Measurements from ENCODE around the gene SPHK2. TPM values are rescaled to one million over a fixed set of nuclear protein-coding genes. Genes with fewer than 3 reads are reported as not detected.
"Not testable (repeated sequence)": the region's sequence is repeated elsewhere in the genome, so short reads cannot be mapped to it uniquely, and the experiment has no call there.

SPHK2 gene
- total RNA-seq: 30.9 and 35.3 TPM in 2 replicates

DNA sequence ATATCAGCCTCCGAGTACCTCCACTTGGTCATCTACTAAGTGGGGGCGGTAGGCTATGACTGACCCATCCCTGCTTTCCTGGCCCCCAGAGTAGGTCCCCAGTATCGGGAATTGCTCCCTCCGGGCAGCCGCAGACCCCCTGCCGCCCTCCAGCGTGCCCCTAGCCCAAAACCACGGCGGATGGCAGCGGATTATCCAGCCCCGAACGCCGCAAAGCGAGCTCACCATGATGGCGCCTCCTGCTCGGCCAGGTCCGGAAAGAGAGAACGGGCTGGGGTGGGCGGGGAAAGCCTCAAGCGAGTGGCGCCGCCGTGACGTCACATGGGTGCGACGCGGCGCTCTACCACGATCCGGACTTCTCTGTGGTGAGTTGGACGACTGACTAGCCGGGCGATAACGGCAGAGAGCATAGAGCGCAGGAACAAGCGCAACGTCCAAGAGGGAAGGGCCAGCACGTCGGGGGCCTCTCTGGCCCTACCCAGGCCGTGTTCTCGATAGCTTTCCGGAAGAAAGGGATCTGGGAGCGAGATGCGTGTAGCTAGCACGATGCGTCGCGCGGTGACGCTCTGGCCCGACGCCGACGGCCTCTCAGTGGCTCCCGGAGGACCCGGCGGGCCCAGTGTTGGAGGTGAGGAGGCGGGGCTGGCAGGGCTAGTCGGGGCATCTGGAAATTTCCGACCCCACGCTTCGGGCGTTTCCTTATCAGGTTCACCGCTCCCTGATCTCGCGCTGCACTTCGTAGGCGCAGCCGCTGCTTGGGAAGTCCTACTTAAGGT lies at the start of gene SPHK2, which contains the start of gene RPL18:
TSS of gene SPHK2 (plus strand) at position 591 of the 776 bp plus-strand sequence. CDS start 1,009 bp downstream, outside the sequence.
TSS of gene RPL18 (minus strand) at position 263 of the 776 bp plus-strand sequence. CDS start at position 228, 35 bp downstream.
- intact Hi-C loops (cut with micrococcal nuclease): loop anchor here (1.0 to 2.0 kb wide), 6 partner anchors 18 to 374 kb away; partner anchors contain the start of genes DBP, GYS1, RUVBL2 and TMEM143

DNA sequence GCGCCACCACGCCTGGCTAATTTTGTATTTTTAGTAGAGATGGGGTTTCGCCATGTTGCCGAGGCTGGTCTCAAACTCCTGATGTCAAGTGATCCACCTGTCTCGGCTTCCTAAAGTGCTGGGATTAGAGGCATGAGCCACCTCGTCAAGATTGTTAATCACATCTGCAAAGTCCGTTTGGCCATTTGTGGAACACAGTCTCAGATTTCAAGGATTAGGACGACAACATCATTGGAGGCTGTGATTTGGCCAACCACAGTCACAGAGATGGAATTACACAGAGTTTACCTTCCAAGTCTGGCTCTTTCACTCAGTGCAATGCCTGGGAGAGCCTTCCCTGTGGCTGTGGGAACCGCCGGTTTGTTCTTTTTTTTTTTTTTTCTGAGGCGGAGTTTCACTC lies 49.5 kb upstream of the SPHK2 start:
- intact Hi-C loops (cut with micrococcal nuclease): no loop called here

DNA sequence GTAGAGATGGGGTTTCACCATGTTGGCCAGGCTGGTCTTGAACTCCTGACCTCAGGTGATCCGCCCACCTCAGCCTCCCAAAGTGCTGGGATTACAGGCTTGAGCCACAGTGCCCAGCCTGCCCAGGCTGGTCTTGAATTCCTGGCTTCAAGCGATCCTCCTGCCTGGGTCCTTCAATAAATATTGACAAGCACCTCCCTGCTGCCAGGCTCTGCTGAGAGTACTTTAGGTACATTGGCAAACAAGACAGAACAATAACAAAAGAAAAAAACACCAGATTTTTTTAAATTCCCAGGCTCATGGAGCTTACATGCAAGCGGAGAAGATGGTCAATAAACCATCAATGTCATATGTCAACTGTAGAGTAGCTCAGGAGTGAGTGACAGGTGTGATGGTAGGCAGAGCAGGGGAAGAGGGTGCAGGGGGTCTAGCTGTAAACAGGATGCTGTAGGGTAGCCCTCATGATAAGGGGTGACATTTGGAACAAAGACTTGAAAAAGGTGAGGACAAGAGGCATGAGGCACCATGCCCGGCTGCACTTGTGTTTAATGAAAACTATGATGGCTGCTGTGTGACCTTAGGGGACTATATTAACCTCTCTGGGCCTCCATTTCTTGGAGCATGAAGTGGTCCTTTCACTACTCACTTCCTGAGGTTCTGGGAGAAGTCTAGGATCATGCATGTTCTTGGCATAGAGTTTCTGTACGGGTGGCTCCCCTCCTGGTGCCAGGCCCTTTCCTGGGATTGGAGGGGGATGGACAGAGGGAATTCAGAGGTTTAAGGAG lies 47.7 kb upstream of the SPHK2 start:
- intact Hi-C loops (cut with micrococcal nuclease): no loop called here

DNA sequence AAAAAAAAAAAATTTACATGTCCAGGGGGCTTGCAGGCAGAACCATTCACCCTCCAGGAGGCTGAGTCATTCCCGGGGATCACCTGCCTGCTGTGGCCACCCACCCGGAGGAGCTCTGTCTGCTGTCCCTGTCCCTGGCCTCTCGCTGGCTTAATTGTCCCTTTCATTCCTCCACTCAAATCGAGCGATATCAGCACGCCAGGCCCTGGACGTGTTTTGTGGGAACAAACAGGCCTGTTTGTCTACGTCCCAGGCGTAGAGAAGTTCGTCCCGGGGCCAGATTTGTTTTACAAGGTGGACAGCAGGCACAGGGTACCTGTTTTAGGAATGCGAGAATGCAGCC lies 46.2 kb upstream of the SPHK2 start:
- intact Hi-C loops (cut with micrococcal nuclease): no loop called here

- intact Hi-C loops (cut with micrococcal nuclease): no loop called here
These were observed 43.2 kb upstream of the SPHK2 start for GRCh38 chr19:48575931-48576622.

GRCh38 chr19:48577908-48578307 lies 41.4 kb upstream of the SPHK2 start:
- intact Hi-C loops (cut with micrococcal nuclease): not testable (repeated sequence)

GRCh38 chr19:48578891-48579290 lies 40.4 kb upstream of the SPHK2 start:
- intact Hi-C loops (cut with micrococcal nuclease): no loop called here

DNA sequence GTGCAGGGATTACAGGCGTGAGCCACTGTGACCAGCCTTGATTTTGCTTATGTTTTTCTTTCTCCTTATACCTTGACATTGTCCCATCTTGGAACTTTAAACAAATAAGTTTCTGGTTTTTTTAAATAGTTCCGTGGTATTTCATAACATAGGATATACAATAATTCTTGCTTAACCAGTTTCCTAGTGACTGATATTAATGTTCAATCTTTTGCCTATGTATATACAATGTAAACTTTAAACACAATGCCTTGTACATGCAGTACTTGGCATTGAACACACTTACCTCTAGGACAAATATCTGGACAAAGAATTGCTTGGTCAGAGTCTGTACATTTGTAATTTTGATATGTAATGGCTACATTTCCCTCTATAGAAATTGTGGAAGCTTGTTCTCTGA lies 37.1 kb upstream of the SPHK2 start:
- intact Hi-C loops (cut with micrococcal nuclease): loop anchor here (10.0 kb wide), 1 partner anchor 267 kb away; no protein-coding TSS in a partner anchor

GRCh38 chr19:48587387-48587786 lies 31.9 kb upstream of the SPHK2 start:
- intact Hi-C loops (cut with micrococcal nuclease): loop anchor here (10.0 kb wide), 1 partner anchor 273 kb away; no protein-coding TSS in a partner anchor

DNA sequence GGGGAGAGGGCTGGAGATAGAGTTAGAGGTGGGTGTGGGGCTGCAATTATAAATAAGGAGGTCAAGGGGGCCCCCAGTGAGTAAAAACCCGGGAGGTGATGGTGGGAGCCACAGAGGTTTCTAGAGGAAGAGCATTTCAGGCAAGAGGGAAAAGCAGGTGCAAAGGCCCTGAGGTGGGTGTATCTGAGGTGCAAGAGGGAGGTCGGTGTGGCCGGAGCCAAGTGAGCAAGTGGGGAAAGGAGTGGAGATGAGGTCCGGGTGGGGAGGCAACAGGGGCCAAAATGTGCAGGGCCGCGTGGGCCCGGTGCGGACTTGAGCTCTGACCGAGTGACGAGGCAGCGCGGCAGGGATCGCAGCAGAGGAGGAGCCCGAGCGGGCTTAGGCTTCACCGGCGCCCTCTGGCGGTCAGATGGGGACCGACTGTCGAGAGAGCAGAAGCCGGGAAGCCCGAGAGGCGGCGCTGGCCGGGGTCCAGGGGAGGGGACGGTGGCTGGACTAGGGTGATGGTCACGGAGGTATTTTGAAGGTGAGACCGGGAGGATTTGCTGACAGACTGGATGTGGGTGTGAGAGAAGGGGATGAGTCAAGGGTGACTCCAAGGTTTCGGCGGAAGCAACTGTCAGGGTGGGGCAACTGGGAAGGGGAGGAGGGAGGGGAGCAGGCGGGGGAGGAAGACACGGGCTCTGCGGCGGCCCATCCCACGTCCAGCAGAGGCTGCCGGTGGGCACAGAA lies 30.5 kb upstream of the SPHK2 start:
- intact Hi-C loops (cut with micrococcal nuclease): loop anchor here (1.0 to 10.0 kb wide), 3 partner anchors 30 to 274 kb away; partner anchors contain the start of genes RPL18 and SPHK2

DNA sequence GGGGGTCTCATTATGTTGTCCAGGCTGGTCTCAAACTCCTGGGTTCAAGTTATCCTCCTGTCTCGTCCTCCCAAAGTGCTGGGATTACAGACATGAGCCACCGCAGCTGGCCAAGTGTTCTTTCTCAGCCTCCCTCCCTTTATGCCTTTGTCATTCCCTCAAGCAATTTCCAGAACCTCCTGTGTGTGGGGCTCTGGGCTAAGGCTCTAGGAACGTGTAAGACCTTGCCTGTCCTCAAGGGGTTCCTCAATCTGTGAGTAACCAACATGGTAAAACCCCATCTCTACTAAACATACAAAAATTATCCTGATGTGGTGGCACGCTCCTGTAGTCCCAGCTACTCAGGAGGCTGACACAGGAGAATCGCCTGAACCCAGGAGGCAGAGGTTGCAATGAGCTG lies 28.3 kb upstream of the SPHK2 start:
- intact Hi-C loops (cut with micrococcal nuclease): no loop called here

- intact Hi-C loops (cut with micrococcal nuclease): no loop called here
These were observed 24.1 kb upstream of the SPHK2 start for GRCh38 chr19:48595171-48595570.

DNA sequence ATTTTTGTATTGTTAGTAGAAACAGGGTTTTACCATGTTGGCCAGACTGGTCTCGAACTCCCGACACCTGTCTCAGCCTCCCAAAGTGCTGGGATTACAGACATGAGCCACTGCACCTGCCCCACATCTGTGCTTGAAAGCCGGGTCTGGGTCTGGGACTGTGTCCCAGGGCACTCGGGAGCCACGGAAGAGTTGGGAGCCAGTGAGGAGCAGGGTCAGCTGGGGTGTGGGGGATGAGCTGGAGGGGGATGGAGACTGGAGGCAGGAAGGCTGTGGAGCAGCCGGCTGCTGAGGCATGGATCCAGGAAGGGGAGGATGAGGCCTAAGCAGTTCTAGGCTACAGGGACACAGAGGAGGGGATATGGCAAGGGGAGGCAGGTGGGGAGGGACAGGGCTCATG lies 23.5 kb upstream of the SPHK2 start:
- intact Hi-C loops (cut with micrococcal nuclease): no loop called here

- intact Hi-C loops (cut with micrococcal nuclease): no loop called here
These were observed 23.1 kb upstream of the SPHK2 start for GRCh38 chr19:48596237-48596636.

DNA sequence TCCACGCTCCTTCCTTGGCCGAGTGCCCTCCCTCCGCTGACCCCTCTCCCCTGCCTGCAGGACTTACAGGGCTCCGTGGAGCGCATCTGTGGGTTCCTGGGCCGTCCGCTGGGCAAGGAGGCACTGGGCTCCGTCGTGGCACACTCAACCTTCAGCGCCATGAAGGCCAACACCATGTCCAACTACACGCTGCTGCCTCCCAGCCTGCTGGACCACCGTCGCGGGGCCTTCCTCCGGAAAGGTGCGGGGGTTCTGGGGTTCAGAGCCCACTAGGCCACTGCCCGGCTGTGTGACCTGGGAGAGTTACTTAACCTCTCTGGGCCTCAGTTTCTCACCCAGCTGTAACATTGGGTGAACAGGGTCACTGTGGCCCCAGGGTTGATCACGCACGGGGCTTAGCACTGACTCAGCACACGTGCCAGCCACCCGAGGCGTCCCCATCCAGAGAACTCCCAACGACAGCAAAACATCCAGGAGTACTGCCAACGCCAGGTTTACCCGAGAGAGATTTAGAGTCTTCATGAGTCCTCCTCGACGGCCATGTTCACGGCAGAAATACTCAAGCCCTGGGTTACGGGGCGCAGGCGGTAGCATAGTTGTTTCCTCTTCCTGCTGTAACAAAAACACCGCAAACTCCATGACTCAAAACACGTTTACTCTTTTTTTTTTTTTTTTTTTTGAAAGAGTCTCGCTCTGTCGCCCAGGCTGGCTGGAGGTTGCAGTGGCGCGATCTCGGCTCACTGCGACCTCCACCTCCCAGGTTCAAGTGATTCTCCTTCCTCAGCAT lies 22.4 kb upstream of the SPHK2 start:
- intact Hi-C loops (cut with micrococcal nuclease): no loop called here

DNA sequence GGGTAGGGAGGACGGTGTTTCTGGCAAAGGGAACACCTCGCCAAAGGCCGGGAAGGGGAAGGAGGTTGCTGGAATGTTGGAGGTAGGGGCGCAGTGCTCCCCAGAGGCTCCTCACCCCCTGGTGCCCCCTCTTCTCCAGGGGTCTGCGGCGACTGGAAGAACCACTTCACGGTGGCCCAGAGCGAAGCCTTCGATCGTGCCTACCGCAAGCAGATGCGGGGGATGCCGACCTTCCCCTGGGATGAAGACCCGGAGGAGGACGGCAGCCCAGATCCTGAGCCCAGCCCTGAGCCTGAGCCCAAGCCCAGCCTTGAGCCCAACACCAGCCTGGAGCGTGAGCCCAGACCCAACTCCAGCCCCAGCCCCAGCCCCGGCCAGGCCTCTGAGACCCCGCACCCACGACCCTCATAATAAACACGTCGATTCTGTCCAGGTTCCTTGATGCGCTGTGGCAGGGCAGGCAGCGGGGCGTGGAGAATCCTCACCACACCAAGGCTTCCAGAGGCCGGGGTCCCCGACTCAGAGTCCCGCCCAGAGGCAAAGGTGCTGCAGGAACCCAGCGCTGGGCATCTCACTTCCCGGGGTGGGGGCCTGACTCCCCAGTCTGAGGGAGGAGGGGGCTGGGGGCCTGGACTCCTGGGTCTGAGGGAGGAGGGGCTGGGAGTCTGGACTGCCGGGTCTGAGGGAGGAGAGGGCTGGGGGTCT lies 20.2 kb upstream of the SPHK2 start:
- intact Hi-C loops (cut with micrococcal nuclease): no loop called here

DNA sequence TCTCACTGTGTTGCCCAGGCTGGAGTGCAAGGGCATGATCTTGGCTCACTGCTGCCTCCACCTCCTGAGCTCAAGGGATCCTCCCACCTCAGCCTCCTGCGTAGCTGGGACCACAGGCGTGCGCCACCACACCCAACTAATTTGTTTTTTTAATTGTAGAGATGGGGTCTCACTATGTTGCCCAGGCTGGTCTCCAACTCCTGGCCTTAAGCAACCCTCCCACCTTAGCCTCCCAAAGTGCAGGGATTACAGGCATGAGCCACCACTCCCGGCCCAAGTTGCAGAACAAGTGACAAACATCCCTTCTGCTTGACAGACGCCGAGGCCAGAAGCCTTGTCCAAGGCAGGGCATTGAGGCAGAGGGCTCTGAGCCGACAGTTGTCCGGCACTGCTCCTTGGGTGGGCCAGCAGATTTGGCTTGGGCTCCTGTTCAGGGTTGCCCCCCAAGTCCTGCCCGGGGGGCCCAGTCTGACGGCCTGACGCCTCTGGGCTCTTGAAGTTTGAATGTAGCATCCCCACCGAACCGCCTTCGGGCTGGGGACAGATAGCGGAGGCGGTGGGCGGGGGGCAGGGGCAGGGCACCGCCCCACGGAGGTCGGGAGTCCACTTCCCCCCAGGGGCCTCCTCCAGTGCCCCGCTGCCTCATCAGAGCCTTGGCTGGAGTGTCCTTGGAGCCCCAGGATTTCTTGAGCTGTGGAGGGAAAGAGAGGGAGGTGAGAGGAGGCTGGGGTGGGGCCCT lies 18.5 kb upstream of the SPHK2 start:
- intact Hi-C loops (cut with micrococcal nuclease): no loop called here

DNA sequence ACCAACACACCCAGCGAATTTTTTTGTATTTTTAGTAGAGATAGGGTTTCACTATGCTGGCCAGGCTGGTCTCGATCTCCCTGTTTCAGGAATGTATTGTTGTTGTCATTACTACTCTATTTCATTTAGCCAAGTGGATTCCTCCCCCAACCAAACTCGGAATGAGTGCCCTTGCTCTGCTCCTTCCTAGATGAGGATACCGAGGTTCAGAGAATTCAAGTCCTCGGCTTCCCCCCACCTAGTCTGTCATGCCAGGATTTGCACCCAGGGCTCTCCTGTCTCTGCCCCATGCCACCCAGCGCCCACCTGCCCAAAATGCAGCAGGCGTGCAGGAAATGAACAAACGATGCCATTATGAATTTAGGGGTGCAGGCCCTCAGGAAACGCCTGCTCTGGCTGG lies 16.3 kb upstream of the SPHK2 start:
- intact Hi-C loops (cut with micrococcal nuclease): no loop called here

- intact Hi-C loops (cut with micrococcal nuclease): no loop called here
These were observed 15.9 kb upstream of the SPHK2 start for GRCh38 chr19:48603449-48603848.
